Fibroblast of skin of abdomen (primary cell): ENCODE results near the gene EIF2AK3.
"Not testable (repeated sequence)": the region's sequence is repeated elsewhere in the genome, so short reads cannot be mapped to it uniquely, and the experiment has no call there.

Experiments used
- DNase-seq: peaks from one replicate; pipeline ENCODE4 v3.0.0-alpha.2; 2013

EIF2AK3 gene

GRCh38 chr2:88596141-88596830 lies 31.0 kb downstream of the EIF2AK3 start:
- DNase-seq = no peak

- DNase-seq = no peak
Observed at GRCh38 chr2:88591698-88592097, 35.6 kb downstream of the EIF2AK3 start.

- peak; percentile 57 for DNase-seq
Observed at GRCh38 chr2:88590998-88591613, 36.2 kb downstream of the EIF2AK3 start.

- no peak for DNase-seq
Observed at GRCh38 chr2:88585969-88586368, 41.3 kb downstream of the EIF2AK3 start.

- DNase-seq = no peak
Observed at GRCh38 chr2:88582030-88582429, 45.2 kb downstream of the EIF2AK3 start.

- DNase-seq = no peak
Observed at GRCh38 chr2:88580088-88580487, 47.2 kb downstream of the EIF2AK3 start.

- DNase-seq = no peak
Observed at GRCh38 chr2:88575630-88576029, 51.6 kb downstream of the EIF2AK3 start.

- peak; percentile 6 for DNase-seq
Observed at GRCh38 chr2:88575051-88575450, 52.2 kb downstream of the EIF2AK3 start.

GRCh38 chr2:88574445-88574844 lies 52.8 kb downstream of the EIF2AK3 start:
- no peak for DNase-seq

GRCh38 chr2:88568179-88568578 lies 59.1 kb downstream of the EIF2AK3 start:
- DNase-seq = no peak

GRCh38 chr2:88564402-88564801 lies 62.9 kb downstream of the EIF2AK3 start:
- no peak for DNase-seq

- no peak for DNase-seq
Observed at GRCh38 chr2:88563129-88563528, 64.1 kb downstream of the EIF2AK3 start.

- no peak for DNase-seq
Observed at GRCh38 chr2:88561646-88562388, 65.4 kb downstream of the EIF2AK3 start.

GRCh38 chr2:88560619-88561307 lies 66.5 kb downstream of the EIF2AK3 start:
- no peak for DNase-seq

GRCh38 chr2:88557290-88557689 lies 70.0 kb downstream of the EIF2AK3 start:
- no peak for DNase-seq

- no peak for DNase-seq
Observed at GRCh38 chr2:88556026-88556425, 71.2 kb downstream of the EIF2AK3 start.

GRCh38 chr2:88554189-88554588 lies 73.1 kb downstream of the EIF2AK3 start:
- no peak for DNase-seq

GRCh38 chr2:88549616-88550292 lies 77.5 kb downstream of the EIF2AK3 start:
- no peak for DNase-seq

GRCh38 chr2:88546291-88546690 lies 81.0 kb downstream of the EIF2AK3 start:
- not testable (repeated sequence) for DNase-seq

GRCh38 chr2:88545118-88545517 lies 82.1 kb downstream of the EIF2AK3 start:
- DNase-seq = no peak

GRCh38 chr2:88543541-88544057 lies 83.7 kb downstream of the EIF2AK3 start:
- no peak for DNase-seq

GRCh38 chr2:88542668-88543067 lies 84.6 kb downstream of the EIF2AK3 start:
- no peak for DNase-seq
